Calu3 (cell line): ENCODE data around the gene NAV1. TPM values are rescaled to one million over a fixed set of nuclear protein-coding genes. Genes with fewer than 3 reads are reported as not detected.

Experiments
- BruUV-seq: library from RNA; stranded (reverse); fragments of 400-500 nt; replicated peaks from 2 replicates; lab custom pipeline; 2021; lab: Mats Ljungman, UMichigan
- CTCF ChIA-PET: fragments of 300-600 bp; sonication (Branson Sonifier 250); formaldehyde crosslinking; loops from one replicate; lab custom pipeline; 2022; ENCODE audit warnings: antibody characterized with exemption; lab: Charles Lee
- DNase-seq: peaks from one replicate; pipeline ENCODE4 v3.0.0; 2022
- H3K27ac Mint-ChIP-seq: one replicate; pipeline ENCODE4 v1.8.0; 2022; ENCODE audit warnings: mixed read lengths; ENCODE audit not compliant: unreplicated experiment
- H3K27me3 Mint-ChIP-seq: one replicate; pipeline ENCODE4 v1.8.0; 2022; ENCODE audit warnings: mixed read lengths; ENCODE audit not compliant: unreplicated experiment
- H3K36me3 Mint-ChIP-seq: one replicate; pipeline ENCODE4 v1.8.0; 2022; ENCODE audit warnings: mild to moderate bottlenecking, moderate library complexity, mixed read lengths; ENCODE audit not compliant: insufficient read depth, unreplicated experiment
- H3K4me1 Mint-ChIP-seq: one replicate; pipeline ENCODE4 v1.8.0; 2022; ENCODE audit warnings: mild to moderate bottlenecking, low read depth, mixed read lengths; ENCODE audit not compliant: unreplicated experiment
- H3K4me3 Mint-ChIP-seq: one replicate; pipeline ENCODE4 v1.8.0; 2022; ENCODE audit warnings: mild to moderate bottlenecking, low read depth, moderate library complexity, mixed read lengths; ENCODE audit not compliant: unreplicated experiment
- H3K9me3 Mint-ChIP-seq: one replicate; pipeline ENCODE4 v1.8.0; 2022; ENCODE audit warnings: low read depth, mixed read lengths; ENCODE audit not compliant: unreplicated experiment
- intact Hi-C: fragments of 100-400 bp; cut with micrococcal nuclease; formaldehyde crosslinking; loops from one replicate; pipeline ENCODE4 v1.10.0; 2022; ENCODE audit not compliant: unreplicated experiment
- total RNA-seq: library from RNA; stranded (reverse); gene quantifications from 2 replicates; pipeline ENCODE4 v1.2.3, GENCODE V29; 2022
- TF ChIP-seq, protein P1 (sequence below): fragments of 200-600 bp; IDR thresholded peaks from one replicate; pipeline ENCODE4 v1.8.0; 2022; ENCODE audit warnings: antibody characterized with exemption; ENCODE audit not compliant: unreplicated experiment

Gene NAV1
- total RNA-seq, 1 experiment from 2014 or later: 24.8 TPM

DNA sequence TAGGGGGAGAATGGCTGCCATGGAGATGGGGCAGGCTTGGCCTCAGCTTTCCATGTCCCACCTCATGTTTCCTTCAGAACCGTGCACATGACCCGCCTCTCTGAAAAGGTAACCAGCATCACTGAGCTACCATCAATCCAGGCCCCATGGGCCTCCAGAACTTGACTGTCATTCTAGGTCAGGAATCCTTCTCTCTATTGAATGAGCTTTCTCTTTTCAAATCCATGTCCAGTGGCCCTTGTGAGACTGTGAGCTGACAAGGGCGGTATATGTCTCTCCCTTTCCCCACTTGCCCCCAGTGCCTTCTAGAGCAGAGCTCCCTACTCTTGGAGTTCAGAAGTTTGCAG, 36.4 kb upstream of the NAV1 start:
- peaks cover 40% of the 10 kb centered on the region for H3K36me3 Mint-ChIP-seq

DNA sequence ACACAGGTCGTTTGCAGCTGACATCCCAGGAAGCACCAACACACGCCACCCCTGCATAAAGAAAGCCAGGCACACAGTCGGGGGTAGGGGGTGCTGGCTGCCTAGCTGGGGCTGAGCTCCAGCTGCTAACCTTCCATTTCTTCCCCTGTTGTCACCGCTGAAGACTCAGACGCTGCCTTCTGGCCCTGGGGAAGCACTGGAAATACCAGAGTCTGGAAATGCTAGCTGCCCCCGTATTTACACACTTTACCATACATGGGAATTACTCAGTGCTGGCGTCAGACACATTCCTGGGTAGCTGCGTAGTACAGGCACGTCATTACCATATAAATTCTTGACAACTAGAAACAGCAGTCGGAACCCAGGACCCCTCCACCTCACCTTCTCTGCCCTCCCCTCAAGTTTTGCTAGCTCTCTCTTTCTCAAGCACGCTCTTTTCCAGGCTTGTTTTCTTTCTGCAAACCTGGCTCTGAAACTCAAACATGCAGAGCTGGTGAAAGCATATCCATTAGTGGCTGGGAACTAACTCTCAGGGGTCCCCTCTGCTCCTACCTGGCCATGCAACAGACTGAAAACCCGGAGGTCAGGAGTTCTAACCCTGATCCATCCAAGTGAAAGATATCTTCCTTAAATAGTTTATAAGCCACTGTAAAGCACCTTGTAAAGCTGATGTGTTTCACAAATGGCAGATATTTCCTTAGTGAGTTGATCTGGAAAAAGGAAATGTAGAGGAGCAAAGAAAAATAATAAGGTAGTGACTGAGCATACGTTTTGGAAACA, 35.3 kb upstream of the NAV1 start:
- H3K27me3 Mint-ChIP-seq: no peaks in the 10 kb centered on the region
- BruUV-seq: no TSS peak
- peak overlapping the region; percentile 92 for H3K27ac Mint-ChIP-seq
- TF ChIP-seq, protein P1, sequence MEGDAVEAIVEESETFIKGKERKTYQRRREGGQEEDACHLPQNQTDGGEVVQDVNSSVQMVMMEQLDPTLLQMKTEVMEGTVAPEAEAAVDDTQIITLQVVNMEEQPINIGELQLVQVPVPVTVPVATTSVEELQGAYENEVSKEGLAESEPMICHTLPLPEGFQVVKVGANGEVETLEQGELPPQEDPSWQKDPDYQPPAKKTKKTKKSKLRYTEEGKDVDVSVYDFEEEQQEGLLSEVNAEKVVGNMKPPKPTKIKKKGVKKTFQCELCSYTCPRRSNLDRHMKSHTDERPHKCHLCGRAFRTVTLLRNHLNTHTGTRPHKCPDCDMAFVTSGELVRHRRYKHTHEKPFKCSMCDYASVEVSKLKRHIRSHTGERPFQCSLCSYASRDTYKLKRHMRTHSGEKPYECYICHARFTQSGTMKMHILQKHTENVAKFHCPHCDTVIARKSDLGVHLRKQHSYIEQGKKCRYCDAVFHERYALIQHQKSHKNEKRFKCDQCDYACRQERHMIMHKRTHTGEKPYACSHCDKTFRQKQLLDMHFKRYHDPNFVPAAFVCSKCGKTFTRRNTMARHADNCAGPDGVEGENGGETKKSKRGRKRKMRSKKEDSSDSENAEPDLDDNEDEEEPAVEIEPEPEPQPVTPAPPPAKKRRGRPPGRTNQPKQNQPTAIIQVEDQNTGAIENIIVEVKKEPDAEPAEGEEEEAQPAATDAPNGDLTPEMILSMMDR: no peak
- peak overlapping the region; percentile 45 for H3K4me3 Mint-ChIP-seq
- peaks cover 44% of the 10 kb centered on the region for H3K36me3 Mint-ChIP-seq
- peaks cover 53% of the 10 kb centered on the region for H3K4me1 Mint-ChIP-seq
- peak; percentile 72 for DNase-seq
- CTCF ChIA-PET: interaction anchor here (1.0 to 4.5 kb wide), 9 partner anchors 8 to 55 kb away, joined by 3 to 44 read pairs (median 7); no protein-coding TSS in a partner anchor
- no peaks in the 10 kb centered on the region for H3K9me3 Mint-ChIP-seq
- intact Hi-C loops: no loop called here

More for the DNA sequence above, 36.4 kb upstream of the NAV1 start:
- BruUV-seq: no TSS peak
- H3K27me3 Mint-ChIP-seq: no peaks in the 10 kb centered on the region
- H3K9me3 Mint-ChIP-seq: no peaks in the 10 kb centered on the region
- no peak for DNase-seq
- CTCF ChIA-PET: interaction anchor here (1.3 to 4.5 kb wide), 8 partner anchors 10 to 67 kb away, joined by 3 to 44 read pairs (median 9); no protein-coding TSS in a partner anchor
- H3K4me1 Mint-ChIP-seq: peaks cover 47% of the 10 kb centered on the region
- H3K27ac Mint-ChIP-seq: peak overlapping the region; percentile 92
- intact Hi-C loops: no loop called here
- TF ChIP-seq, protein P1: no peak
- H3K4me3 Mint-ChIP-seq: no peak overlapping the region

GRCh38 chr1:201504179-201504631, 34.7 kb upstream of the NAV1 start:
- DNase-seq: no peak
- Mint-ChIP-seq H3K4me3 (peak overlapping the region; percentile 45), H3K27ac (peak overlapping the region; percentile 92), H3K27me3 (no peaks in the 10 kb centered on the region), H3K4me1 (peaks cover 53% of the 10 kb centered on the region), H3K36me3 (peaks cover 44% of the 10 kb centered on the region), H3K9me3 (no peaks in the 10 kb centered on the region)
- intact Hi-C loops: no loop called here
- no TSS peak for BruUV-seq
- CTCF ChIA-PET: interaction anchor here (1.0 to 4.5 kb wide), 5 partner anchors 8 to 56 kb away, joined by 3 to 44 read pairs (median 16); no protein-coding TSS in a partner anchor
- TF ChIP-seq, protein P1: no peak

- BruUV-seq: no TSS peak
- H3K27ac Mint-ChIP-seq: peak overlapping the region; percentile 50
Observed at GRCh38 chr1:201504799-201505502, 34.0 kb upstream of the NAV1 start.

More at GRCh38 chr1:201504799-201505502, 34.0 kb upstream of the NAV1 start:
- intact Hi-C loops: no loop called here
- CTCF ChIA-PET: interaction anchor here (0.7 to 4.5 kb wide), 3 partner anchors 13 to 65 kb away, joined by 3 to 27 read pairs (median 4); no protein-coding TSS in a partner anchor
- Mint-ChIP-seq H3K4me1 (peaks cover 53% of the 10 kb centered on the region), H3K36me3 (peaks cover 44% of the 10 kb centered on the region), H3K9me3 (no peaks in the 10 kb centered on the region), H3K4me3 (peak overlapping the region; percentile 63), H3K27me3 (no peaks in the 10 kb centered on the region)
- DNase-seq: no peak
- TF ChIP-seq, protein P1: no peak
